GM12878 (cell line): Measurements from ENCODE around the gene ADCYAP1R1. TPM values are rescaled to one million over a fixed set of nuclear protein-coding genes. Genes with fewer than 3 reads are reported as not detected.

Experiments used
- ATAC-seq: fragments of 200-7000 bp; cut with Tn5 transposase; 3 replicates; pipeline ENCODE4 v1.9.1; 2020; ENCODE audit warnings: mild to moderate bottlenecking, moderate library complexity
- BruUV-seq: library from RNA; stranded (reverse); fragments of 400-500 nt; replicated peaks from 2 replicates; lab custom pipeline; 2021; lab: Mats Ljungman, UMichigan
- CTCF ChIA-PET: fragments of 300-600 bp; sonication (Branson Sonifier 250); formaldehyde crosslinking; extraction: SDS; loops from one replicate; lab custom pipeline; 2021; ENCODE audit warnings: inconsistent platforms; lab: Yijun Ruan, JAX
- POLR2A ChIA-PET: fragments of 350-600 bp; formaldehyde crosslinking; extraction: SDS; loops from one replicate; lab custom pipeline; 2021; ENCODE audit warnings: inconsistent platforms; lab: Charles Lee
- RAD21 ChIA-PET: fragments of 300-600 bp; sonication (Branson Sonifier 250); formaldehyde crosslinking; loops from one replicate; lab custom pipeline; 2023; ENCODE audit warnings: antibody characterized with exemption; ENCODE audit not compliant: unreplicated experiment; lab: Charles Lee
- SMC1A ChIA-PET: fragments of 300-600 bp; sonication (Branson Sonifier 250); formaldehyde crosslinking; loops from one replicate; lab custom pipeline; 2023; ENCODE audit not compliant: unreplicated experiment, uncharacterized antibody; lab: Charles Lee
- DNase-seq: peaks from one replicate; pipeline ENCODE4 v3.0.0-alpha.2; 2011; ENCODE audit warnings: low read depth, low spot score
- FAIRE-seq: peaks from 3 replicates; lab custom pipeline; 2011; peaks lifted over from hg19 to GRCh38; lab: Jason Lieb, UNC
- H2AFZ ChIP-seq: 2 replicates; pipeline ENCODE4 v1.6.0; 2011; ENCODE audit warnings: low read depth, low read length, control low read depth; ENCODE audit not compliant: control insufficient read depth
- H3K27ac ChIP-seq: 2 replicates; pipeline ENCODE4 v1.5.1; 2011; ENCODE audit warnings: control low read depth; ENCODE audit not compliant: control insufficient read depth, insufficient read depth
- H3K27me3 ChIP-seq, 2 experiments: replicated peaks in 1 of 2; 2 replicates each; pipeline versions ENCODE4 v1.6.0 to v1.6.1; 2011; ENCODE audit warnings: low read length in 1 of 2; ENCODE audit not compliant: control insufficient read depth in 2 of 2, insufficient read depth in 2 of 2
- H3K36me3 ChIP-seq, 2 experiments: 2 replicates each; pipeline ENCODE4 v1.5.1; 2011; ENCODE audit warnings: low read length in 1 of 2; ENCODE audit not compliant: control insufficient read depth in 2 of 2, insufficient read depth in 2 of 2
- H3K4me1 ChIP-seq: 2 replicates; pipeline ENCODE4 v1.6.1; 2011; ENCODE audit warnings: mild to moderate bottlenecking, low read length, moderate library complexity, mixed read lengths; ENCODE audit not compliant: control insufficient read depth, insufficient read depth
- H3K4me2 ChIP-seq: 2 replicates; pipeline ENCODE4 v1.6.0; 2011; ENCODE audit warnings: control low read depth; ENCODE audit not compliant: control insufficient read depth, insufficient read depth
- H3K4me3 ChIP-seq: fragments of 200-600 bp; sonication (generic); 2 replicates; pipeline ENCODE4 v1.5.1; 2016
- H3K79me2 ChIP-seq: 2 replicates; pipeline ENCODE4 v1.6.0; 2011; ENCODE audit warnings: low read length; ENCODE audit not compliant: control insufficient read depth, insufficient read depth
- H3K9ac ChIP-seq: 2 replicates; pipeline ENCODE4 v1.8.0; 2011; ENCODE audit warnings: low read length, control low read depth, mixed read lengths; ENCODE audit not compliant: control insufficient read depth, insufficient read depth
- H3K9me3 ChIP-seq: replicated peaks from 3 replicates; pipeline ENCODE4 v1.5.1; 2011; ENCODE audit warnings: mild to moderate bottlenecking, low read length; ENCODE audit not compliant: control insufficient read depth, insufficient read depth
- H4K20me1 ChIP-seq: 2 replicates; pipeline ENCODE4 v1.6.0; 2011; ENCODE audit not compliant: control insufficient read depth, insufficient read depth
- BHLHE40 ChIP-seq, 2 experiments: fragments of 450-650 bp in 1 of 2; IDR thresholded peaks; 2 replicates each; pipeline ENCODE4 v1.6.1; 2011 to 2017; ENCODE audit warnings: low read depth in 2 of 2, borderline replicate concordance in 1 of 2, improper control_type of control experiment in 1 of 2, low read length in 1 of 2, mild to moderate bottlenecking in 1 of 2
- CHD4 ChIP-seq: fragments of 200-600 bp; sonication (generic); IDR thresholded peaks from 2 replicates; pipeline ENCODE4 v1.6.1; 2016; ENCODE audit warnings: mild to moderate bottlenecking
- E4F1 ChIP-seq: fragments of 450-650 bp; IDR thresholded peaks from 2 replicates; pipeline ENCODE4 v1.6.1; 2018; ENCODE audit warnings: borderline replicate concordance, mild to moderate bottlenecking; ENCODE audit not compliant: partially characterized antibody
- EGR1 ChIP-seq, 2 experiments: IDR thresholded peaks; 1 replicate in 1 of 2; 2 replicates in 1 of 2; pipeline ENCODE4 v1.6.1; 2011 to 2012; ENCODE audit warnings: low read depth in 2 of 2, low read length in 2 of 2, borderline replicate concordance in 1 of 2, mild to moderate bottlenecking in 1 of 2, moderate library complexity in 1 of 2
- IKZF1 ChIP-seq: fragments of 450-650 bp; conservative IDR thresholded peaks from 2 replicates; pipeline ENCODE4 v1.6.1; 2017; ENCODE audit warnings: antibody characterized with exemption, mild to moderate bottlenecking
- IRF4 ChIP-seq: IDR thresholded peaks from 2 replicates; pipeline ENCODE4 v1.6.1; 2011; ENCODE audit warnings: low read depth, low read length
- KDM1A ChIP-seq: fragments of 200-600 bp; sonication (generic); IDR thresholded peaks from 2 replicates; pipeline ENCODE4 v1.6.1; 2016; ENCODE audit warnings: borderline replicate concordance
- NBN ChIP-seq: fragments of 450-650 bp; IDR thresholded peaks from 2 replicates; pipeline ENCODE4 v1.6.1; 2016
- RB1 ChIP-seq: fragments of 450-650 bp; formaldehyde crosslinking; IDR thresholded peaks from 2 replicates; pipeline ENCODE4 v1.6.1; 2017; ENCODE audit warnings: mild to moderate bottlenecking, borderline replicate concordance
- SRF ChIP-seq, 2 experiments: IDR thresholded peaks; 2 replicates each; pipeline ENCODE4 v1.6.1; 2011; ENCODE audit warnings: low read depth in 2 of 2, low read length in 2 of 2, mild to moderate bottlenecking in 1 of 2, moderate library complexity in 1 of 2
- SUPT20H ChIP-seq: IDR thresholded peaks from 2 replicates; pipeline ENCODE4 v1.6.1; 2011; ENCODE audit warnings: low read depth, mild to moderate bottlenecking, low read length, moderate library complexity, borderline replicate concordance; ENCODE audit not compliant: control insufficient read depth
- TARDBP ChIP-seq: IDR thresholded peaks from 2 replicates; pipeline ENCODE4 v1.6.1; 2016; ENCODE audit warnings: borderline replicate concordance
- WGBS: methylation state at CpG from one replicate; pipeline ENCODE4 v1.1.6; 2016; ENCODE audit warnings: low lambda C conversion rate; ENCODE audit not compliant: insufficient replicate concordance, insufficient coverage; ENCODE audit errors: missing lambda C conversion rate; 5-methylcytosine and 5-hydroxymethylcytosine counted together
- in situ Hi-C: fragments of 300-500 bp; cut with MboI; formaldehyde crosslinking; loops from 9 replicates; pipeline ENCODE4 v1.14.3; 2018; ENCODE audit warnings: mixed read lengths
- intact Hi-C: fragments of 100-400 bp; cut with micrococcal nuclease; formaldehyde crosslinking; loops from one replicate; pipeline ENCODE4 v1.14.2; 2022; ENCODE audit not compliant: unreplicated experiment
- polyA plus RNA-seq, 11 experiments: library from polyadenylated mRNA; depleted of rRNA in 4 of 11; unstranded in 6 of 11; stranded (reverse) in 5 of 11; fragments of >200 nt; fragmentation: Nextera tagmentation in 4 of 11; fragmentation: Illumina TruSeq in 1 of 11; extraction: Ambion mirVana in 4 of 11; extraction: Trizol in 1 of 11; gene quantifications; 1 replicate in 1 of 11; 2 replicates in 10 of 11; pipeline versions ENCODE4 v1.2.1 to v1.2.3, GENCODE V29; 2011 to 2016; ENCODE audit warnings: inconsistent platforms in 2 of 11, missing spikeins in 2 of 11, low read depth in 1 of 11
- total RNA-seq, 4 experiments: library from RNA; depleted of rRNA in 3 of 4; stranded (reverse); fragments of >200 nt in 3 of 4; fragmentation: Illumina TruSeq in 1 of 4; extraction: Trizol in 1 of 4; gene quantifications; 2 replicates each; pipeline versions ENCODE4 v1.2.1 to v1.2.3, GENCODE V29; 2013 to 2021

Gene ADCYAP1R1
- total and polyA plus RNA-seq, 10 of the 15 experiments (the other 5 are each of a cell fraction or from before 2014, with no cell fraction given): not detected

- ChIA-PET SMC1A (interaction anchor here (1.4 kb wide), 1 partner anchor 161 kb away, joined by 4 read pairs; no protein-coding TSS in a partner anchor), POLR2A (no interaction called here)
- ATAC-seq (no peak), FAIRE-seq (no peak)
- no TSS peak for BruUV-seq
- Histone ChIP-seq H3K9ac (no peak overlapping the region), H3K79me2 (no peaks in the 10 kb centered on the region), H3K4me1 (no peaks in the 10 kb centered on the region), H3K27me3 (no peaks in the 10 kb centered on the region), H3K4me2 (no peak overlapping the region), H3K27ac (no peak overlapping the region), H2AFZ (no peak overlapping the region)
- intact Hi-C loops: loop anchor here (5.0 kb wide), 1 partner anchor 341 kb away; no protein-coding TSS in a partner anchor
- TF ChIP-seq BHLHE40 (IDR thresholded peaks at IDR 0.05; ENCODE audit: borderline replicate concordance in 1 of 2, low read depth in 2 of 2, low read length in 1 of 2): no peak
- no peak for TF ChIP-seq E4F1
- TF ChIP-seq NBN: no peak
- no peak for TF ChIP-seq RB1
- TF ChIP-seq SRF (IDR thresholded peaks at IDR 0.05; ENCODE audit: low read depth in 2 of 2, low read length in 2 of 2): no peak
- no peak for TF ChIP-seq SUPT20H
- no peak for TF ChIP-seq KDM1A
- no peak for TF ChIP-seq IRF4
- TF ChIP-seq EGR1 (IDR thresholded peaks at IDR 0.05; ENCODE audit: borderline replicate concordance in 1 of 2, low read depth in 2 of 2, low read length in 2 of 2): no peak
- TF ChIP-seq CHD4: no peak
- TF ChIP-seq IKZF1: no peak
- TF ChIP-seq TARDBP: no peak
- TF ChIP-seq, all 136 proteins: peak for 0
- no peak overlapping the region for H3K4me3 ChIP-seq
- H3K36me3 ChIP-seq: no peaks in the 10 kb centered on the region
- DNase-seq: no peak
- ChIA-PET CTCF (no interaction called here), RAD21 (no interaction called here)
- 40% methylated on average over 4 of the region's 4 CpGs for WGBS
- no peaks in the 10 kb centered on the region for H3K9me3 ChIP-seq
- in situ Hi-C loops: no loop called here
- H4K20me1 ChIP-seq: no peaks in the 10 kb centered on the region
Measured at GRCh38 chr7:31146538-31146937, 94.4 kb downstream of the ADCYAP1R1 start.
